HK-2 (cell line): ENCODE results near the gene HARBI1.

Source experiments
- DNase-seq: peaks from one replicate; pipeline ENCODE4 v3.0.0-alpha.2; 2018; ENCODE audit not compliant: unreplicated experiment

The HARBI1 gene

GRCh38 chr11:46554213-46555147, 62.5 kb downstream of the HARBI1 start:
- no peak for DNase-seq

GRCh38 chr11:46553814-46554212, 63.2 kb downstream of the HARBI1 start:
- no peak for DNase-seq
